Spleen (tissue), 13 donors: ENCODE measurements around the gene EPN1. TPM values are rescaled to one million over a fixed set of nuclear protein-coding genes. Genes with fewer than 3 reads are reported as not detected.
A peak's percentile ranks its signal among the peaks of the same experiment; 100 is the strongest.

Source experiments
- DNase-seq: peaks from one replicate; pipeline ENCODE4 v3.0.0-alpha.2; 2020
- H3K27ac ChIP-seq, 8 donors: fragments of 200-600 bp; sonication (generic) in 7 of 8; 1 replicate in 4 of 8; 2 replicates in 4 of 8; pipeline versions ENCODE4 v1.5.0 to v1.8.0; 2016 to 2021; ENCODE audit warnings: inconsistent platforms in 4 of 8, mild to moderate bottlenecking in 4 of 8, moderate library complexity in 1 of 8
- H3K27me3 ChIP-seq, 7 donors: fragments of 200-600 bp; sonication (generic) in 6 of 7; replicated peaks in 1 of 7; 1 replicate in 4 of 7; 2 replicates in 3 of 7; pipeline versions ENCODE4 v1.5.0 to v1.8.0; 2016 to 2021; ENCODE audit warnings: inconsistent platforms in 3 of 7, mild to moderate bottlenecking in 1 of 7
- H3K36me3 ChIP-seq, 6 donors: fragments of 200-600 bp; sonication (generic) in 5 of 6; 1 replicate in 4 of 6; 2 replicates in 2 of 6; pipeline versions ENCODE4 v1.5.0 to v1.8.0; 2016 to 2021; ENCODE audit warnings: inconsistent platforms in 2 of 6
- H3K4me1 ChIP-seq, 6 donors: fragments of 200-600 bp; sonication (generic) in 5 of 6; 1 replicate in 3 of 6; 2 replicates in 3 of 6; pipeline versions ENCODE4 v1.5.0 to v1.8.0; 2016 to 2021; ENCODE audit warnings: inconsistent platforms in 3 of 6
- H3K4me3 ChIP-seq, 8 donors: fragments of 200-600 bp; sonication (generic) in 7 of 8; 1 replicate in 4 of 8; 2 replicates in 4 of 8; pipeline versions ENCODE4 v1.5.0 to v1.8.0; 2016 to 2021; ENCODE audit warnings: inconsistent platforms in 4 of 8, mild to moderate bottlenecking in 4 of 8, moderate library complexity in 2 of 8
- H3K9me3 ChIP-seq, 8 donors: fragments of 200-600 bp; sonication (generic) in 7 of 8; 1 replicate in 4 of 8; 2 replicates in 4 of 8; pipeline versions ENCODE4 v1.5.0 to v1.8.0; 2016 to 2021; ENCODE audit warnings: inconsistent platforms in 4 of 8
- POLR2A ChIP-seq, 3 donors: fragments of 450-650 bp; IDR thresholded peaks; one replicate each; pipeline ENCODE4 v1.5.1; 2017; ENCODE audit warnings: antibody characterized with exemption in 3 of 3, mild to moderate bottlenecking in 1 of 3
- POLR2AphosphoS5 ChIP-seq, 3 donors: sonication (generic); formaldehyde crosslinking; IDR thresholded peaks; one replicate each; pipeline ENCODE4 v1.5.1; 2017; ENCODE audit warnings: antibody characterized with exemption in 3 of 3
- WGBS, 5 donors: extraction: QIAGEN DNeasy Blood & Tissue Kit in 3 of 5; methylation state at CpG; one replicate each; pipeline versions ENCODE4 v1.1.5 to v1.1.7; 2013 to 2018; 5-methylcytosine and 5-hydroxymethylcytosine counted together
- intact Hi-C: fragments of 100-400 bp; cut with DNase I; formaldehyde crosslinking; loops from one replicate; pipeline ENCODE4 v1.15.0; 2023; ENCODE audit warnings: low total_unique reads
- long read RNA-seq, 2 donors: transcript quantifications; one replicate each; lab custom pipeline, GENCODE V29; 2026
- polyA plus RNA-seq, 3 donors: library from polyadenylated mRNA; stranded (reverse); fragments of 200-250 nt; gene quantifications; one replicate each; pipeline ENCODE4 v1.2.1, GENCODE V29; 2013
- total RNA-seq, 7 donors: library from RNA; depleted of rRNA in 3 of 7; stranded (reverse); fragments of >200 nt in 3 of 7; fragmentation: NEBNext Ultra II Directional in 4 of 7; extraction: Animal tissue kit (Norgen Biotek cat#: 25700) in 4 of 7; gene quantifications; one replicate each; pipeline versions ENCODE4 v1.1.0 to v1.2.1, GENCODE V29; 2016 to 2021
- TF ChIP-seq, protein P1 (sequence below), 11 experiments: fragments of 200-600 bp in 7 of 11; fragments of 450-650 bp in 4 of 11; sonication (generic) in 4 of 11; IDR thresholded peaks in 8 of 11; conservative IDR thresholded peaks in 3 of 11; 1 replicate in 7 of 11; 2 replicates in 4 of 11; pipeline versions ENCODE4 v1.4.0 to v1.8.0; 2016 to 2021; ENCODE audit warnings: antibody characterized with exemption in 11 of 11, inconsistent platforms in 4 of 11, mild to moderate bottlenecking in 1 of 11
- donor health status: healthy with polysubstance abuse.
- donor health status: DM: no; HTN: no; CAD: no; lungs with moderate emphysema.
- donor health status: DM: no; HTN: no; CAD: no.
- donor health status: Bipolar disorder and iron deficiency.
- donor health status: healthy.
- donor health status: DM: no; HTN: no; CAD: no.
- donor health status: DM: yes; HTN: yes; CAD: no.

The EPN1 gene
- total RNA-seq (100 to 1,000 TPM; 100 to 166 (median 129) TPM), polyA plus RNA-seq (100 to 1,000 TPM in 1 of 3 donors, 10 to 100 TPM in 2; 36.8 to 115 (median 42.6) TPM)
- long read RNA-seq, donor 1, full-length matches to known transcripts: 8 of 13 reads
- long read RNA-seq, donor 1, partial matches to known transcripts: 0 of 13 reads
- long read RNA-seq, donor 1, other reads (novel, unspliced or antisense): 5 of 13 reads
- long read RNA-seq, donor 2, full-length matches to known transcripts: 13 of 22 reads
- long read RNA-seq, donor 2, partial matches to known transcripts: 9 of 22 reads
- long read RNA-seq, donor 2, other reads (novel, unspliced or antisense): 0 of 22 reads

DNA sequence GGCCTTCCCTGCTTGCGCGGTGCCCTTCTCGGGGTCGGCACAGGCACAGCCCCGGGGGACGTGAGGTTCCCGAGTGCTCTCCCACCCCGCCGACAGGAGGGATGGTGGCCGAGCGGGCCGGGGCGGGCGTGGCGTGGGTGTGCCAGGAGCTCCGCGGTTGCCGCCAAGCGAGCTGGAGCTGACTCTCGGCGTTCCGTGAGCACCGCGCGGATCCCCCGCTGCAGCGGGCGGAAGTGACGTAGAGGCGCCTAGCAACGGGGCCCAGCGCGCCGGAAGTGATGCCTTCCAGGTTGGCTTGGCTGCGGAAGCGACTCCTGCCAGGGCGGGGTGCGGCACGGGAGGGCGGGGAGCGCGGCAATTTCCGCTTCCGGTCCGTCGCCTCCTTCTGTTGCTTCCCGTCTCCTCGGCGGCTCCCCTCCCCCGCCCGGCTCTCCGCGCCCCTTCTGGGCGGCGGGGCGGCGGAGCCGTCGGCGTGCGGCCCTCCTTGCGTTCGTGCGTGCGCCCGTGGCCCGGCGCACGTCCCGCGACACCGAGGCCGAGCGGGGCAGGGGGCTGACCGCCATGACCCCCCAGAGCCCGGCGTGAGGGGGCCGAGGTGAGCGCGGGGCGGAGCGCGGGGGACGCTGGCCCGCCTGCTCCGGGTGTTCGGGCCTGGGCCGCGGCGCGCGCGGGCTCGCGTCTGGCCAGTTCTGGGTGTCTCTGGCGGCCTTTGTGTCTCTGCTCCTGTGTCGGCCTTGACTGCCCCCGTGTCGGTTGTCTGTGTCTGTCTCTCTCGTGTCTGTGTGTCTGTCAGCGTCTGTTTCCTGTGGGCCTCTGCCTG, at the start of gene EPN1:
TSS of gene EPN1 (plus strand) at position 386 of the 820 bp plus-strand sequence. CDS start 3,402 bp downstream, outside the sequence.
- peaks cover 57 to 96% (median 77%) of the 10 kb centered on the region in 6 donors for H3K4me1 ChIP-seq
- peak within 1 kb of the TSS; percentile 59 to 98 (median 86) for H3K4me3 ChIP-seq
- TF ChIP-seq POLR2A (IDR thresholded peaks at IDR 0.05) (peak in 1 of 3 donors; percentile 29), POLR2AphosphoS5 (IDR thresholded peaks at IDR 0.05) (peak; percentile 93 to 97 (median 94))
- TF ChIP-seq, protein P1, sequence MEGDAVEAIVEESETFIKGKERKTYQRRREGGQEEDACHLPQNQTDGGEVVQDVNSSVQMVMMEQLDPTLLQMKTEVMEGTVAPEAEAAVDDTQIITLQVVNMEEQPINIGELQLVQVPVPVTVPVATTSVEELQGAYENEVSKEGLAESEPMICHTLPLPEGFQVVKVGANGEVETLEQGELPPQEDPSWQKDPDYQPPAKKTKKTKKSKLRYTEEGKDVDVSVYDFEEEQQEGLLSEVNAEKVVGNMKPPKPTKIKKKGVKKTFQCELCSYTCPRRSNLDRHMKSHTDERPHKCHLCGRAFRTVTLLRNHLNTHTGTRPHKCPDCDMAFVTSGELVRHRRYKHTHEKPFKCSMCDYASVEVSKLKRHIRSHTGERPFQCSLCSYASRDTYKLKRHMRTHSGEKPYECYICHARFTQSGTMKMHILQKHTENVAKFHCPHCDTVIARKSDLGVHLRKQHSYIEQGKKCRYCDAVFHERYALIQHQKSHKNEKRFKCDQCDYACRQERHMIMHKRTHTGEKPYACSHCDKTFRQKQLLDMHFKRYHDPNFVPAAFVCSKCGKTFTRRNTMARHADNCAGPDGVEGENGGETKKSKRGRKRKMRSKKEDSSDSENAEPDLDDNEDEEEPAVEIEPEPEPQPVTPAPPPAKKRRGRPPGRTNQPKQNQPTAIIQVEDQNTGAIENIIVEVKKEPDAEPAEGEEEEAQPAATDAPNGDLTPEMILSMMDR (IDR thresholded peaks at IDR 0.05 in 8 of 11, conservative IDR thresholded peaks at IDR 0.05 in 3 of 11): peak in 3 of 11 experiments; percentile 3 to 39 (median 26)
- H3K27me3 ChIP-seq: no peaks in the 10 kb centered on the region
- DNase-seq: peak; percentile 99
- H3K36me3 ChIP-seq: peaks cover 0 to 79% (median 53%) of the 10 kb centered on the region in 6 donors
- H3K9me3 ChIP-seq: no peaks in the 10 kb centered on the region
- 1 to 2% (median 2%) methylated on average over 37 to 101 of the region's 101 CpGs for WGBS, 5 donors
- H3K27ac ChIP-seq: peak within 1 kb of the TSS; percentile 87 to 99 (median 95)
- intact Hi-C loops: no loop called here

DNA sequence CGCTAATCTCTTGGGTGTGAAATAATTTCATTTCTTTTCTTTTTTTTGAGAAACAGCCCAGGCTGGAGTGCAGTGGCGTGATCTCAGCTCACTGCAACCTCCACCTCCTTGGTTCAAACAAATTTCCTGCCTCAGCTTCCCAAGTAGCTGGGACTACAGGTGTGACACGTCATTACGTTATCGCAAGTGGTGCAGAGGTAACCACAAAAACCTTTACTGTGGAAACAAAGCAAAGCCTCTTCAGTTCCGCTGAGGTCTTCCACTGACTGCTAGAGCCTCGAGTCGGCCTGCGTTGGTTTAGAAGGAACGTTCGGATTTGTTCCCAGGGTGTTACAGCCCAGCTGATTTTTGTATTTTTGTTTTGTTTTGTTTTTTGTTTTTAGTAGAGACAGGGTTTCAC, 48.7 kb upstream of the EPN1 start:
- Histone ChIP-seq H3K27ac (peak overlapping the region in 4 of 8 donors; percentile 17 to 48 (median 32)), H3K4me1 (peaks cover 0 to 57% (median 26%) of the 10 kb centered on the region in 6 donors), H3K9me3 (no peaks in the 10 kb centered on the region), H3K4me3 (no peak overlapping the region), H3K36me3 (peaks cover 0 to 13% (median 8%) of the 10 kb centered on the region in 6 donors), H3K27me3 (no peaks in the 10 kb centered on the region)
- intact Hi-C loops: no loop called here
- no peak for DNase-seq
- WGBS, 5 donors: 73 to 87% (median 76%) methylated on average over 11 of the region's 11 CpGs
- TF ChIP-seq POLR2A (IDR thresholded peaks at IDR 0.05): no peak
- TF ChIP-seq POLR2AphosphoS5 (IDR thresholded peaks at IDR 0.05): peak in 1 of 3 donors; percentile 56
- TF ChIP-seq, protein P1 (IDR thresholded peaks at IDR 0.05 in 8 of 11, conservative IDR thresholded peaks at IDR 0.05 in 3 of 11): no peak

DNA sequence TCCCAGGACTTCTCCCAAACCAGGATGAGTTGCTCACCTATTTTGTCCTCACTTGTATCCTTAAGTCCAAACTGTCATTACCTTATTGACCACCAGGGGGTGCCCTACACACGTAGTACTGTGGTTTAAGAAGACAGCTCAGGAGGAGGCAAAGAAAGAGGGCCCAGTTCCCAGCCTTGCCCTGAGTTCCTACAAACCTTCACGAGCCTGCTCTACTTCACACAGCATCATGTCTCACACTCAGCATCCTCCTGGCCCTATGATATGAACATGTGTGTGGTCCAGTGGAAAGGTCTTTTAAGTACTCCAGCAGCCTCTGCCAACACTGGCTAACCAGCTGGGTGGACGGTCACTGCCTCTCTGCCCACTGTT, 42.6 kb upstream of the EPN1 start:
- no peak for DNase-seq
- peak overlapping the region in 4 of 8 donors; percentile 21 to 56 (median 33) for H3K27ac ChIP-seq
- WGBS, 5 donors: 27 to 32% (median 32%) methylated on average over 3 of the region's 3 CpGs
- H3K9me3 ChIP-seq: no peaks in the 10 kb centered on the region
- H3K36me3 ChIP-seq: no peaks in the 10 kb centered on the region
- H3K4me1 ChIP-seq: peaks cover 21 to 52% (median 43%) of the 10 kb centered on the region in 6 donors
- no peak for TF ChIP-seq POLR2AphosphoS5 (IDR thresholded peaks at IDR 0.05)
- TF ChIP-seq, protein P1 (IDR thresholded peaks at IDR 0.05 in 8 of 11, conservative IDR thresholded peaks at IDR 0.05 in 3 of 11): peak; percentile 71 to 95 (median 87)
- H3K4me3 ChIP-seq: no peak overlapping the region
- intact Hi-C loops: loop anchor here (2.0 kb wide), 1 partner anchor 116 kb away; no protein-coding TSS in a partner anchor
- no peaks in the 10 kb centered on the region for H3K27me3 ChIP-seq
